HCT116 (cell line): ENCODE data around the gene TLE6.

Experiments used
- CEBPB ChIP-seq: IDR thresholded peaks from 2 replicates; pipeline ENCODE4 v1.6.1; 2012; ENCODE audit warnings: low read depth
- CTCF ChIP-seq, 3 experiments: fragments of 200-600 bp in 1 of 3; sonication (generic) in 1 of 3; IDR thresholded peaks in 2 of 3; conservative IDR thresholded peaks in 1 of 3; 2 replicates each; pipeline ENCODE4 v1.5.1; 2012 to 2017; ENCODE audit warnings: low read depth in 2 of 3, low read length in 2 of 3, antibody characterized with exemption in 1 of 3, borderline replicate concordance in 1 of 3, control low read depth in 1 of 3, mild to moderate bottlenecking in 1 of 3, mixed read lengths in 1 of 3, mixed run types in 1 of 3, moderate library complexity in 1 of 3; ENCODE audit not compliant: insufficient read depth in 1 of 3
- EGR1 ChIP-seq: IDR thresholded peaks from 2 replicates; pipeline ENCODE4 v1.6.1; 2012; ENCODE audit warnings: low read depth
- EZH2 ChIP-seq: fragments of 200-600 bp; sonication (generic); IDR thresholded peaks from 2 replicates; pipeline ENCODE4 v1.6.1; 2017; ENCODE audit warnings: antibody characterized with exemption, mixed run types
- MAX ChIP-seq: IDR thresholded peaks from 2 replicates; pipeline ENCODE4 v1.6.1; 2012
- POLR2A ChIP-seq: IDR thresholded peaks from 2 replicates; pipeline ENCODE4 v1.7.0; 2011; ENCODE audit warnings: borderline replicate concordance; ENCODE audit not compliant: insufficient read depth, insufficient read length; ENCODE audit errors: extremely low read depth
- POLR2AphosphoS5 ChIP-seq: IDR thresholded peaks from 2 replicates; pipeline ENCODE4 v1.6.1; 2011; ENCODE audit warnings: mild to moderate bottlenecking, low read depth, low read length, moderate library complexity

DNA sequence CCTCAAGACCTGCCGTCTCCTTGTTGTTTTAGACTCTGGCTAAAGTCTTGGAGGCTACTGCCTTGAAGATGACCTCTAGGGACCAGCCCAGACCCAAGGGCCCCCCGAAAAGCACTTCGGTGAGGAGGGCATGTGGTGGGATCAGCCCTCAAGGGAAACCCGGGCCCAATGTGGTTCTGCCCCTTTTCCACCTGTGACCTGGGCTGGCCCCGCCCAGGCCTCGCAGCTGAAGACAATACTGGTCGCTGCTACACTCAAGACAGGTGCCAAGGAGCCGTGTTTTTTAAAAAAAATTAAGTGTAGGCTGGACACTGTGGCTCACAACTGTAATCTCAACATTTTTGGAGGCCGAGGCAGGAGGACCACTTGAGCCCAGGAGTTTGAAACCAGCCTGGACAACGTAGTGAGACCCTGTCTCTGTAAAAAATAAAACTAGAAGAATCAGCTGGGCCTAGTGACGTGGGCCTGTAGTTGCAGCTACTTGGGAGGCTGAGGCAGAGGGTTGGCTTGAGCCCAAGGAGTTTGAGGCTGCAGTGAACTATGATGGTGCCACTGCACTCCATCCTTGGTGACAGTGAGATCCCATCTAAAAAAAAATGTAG, 903 bp downstream of the TLE6 start:
- TF ChIP-seq POLR2AphosphoS5 (no peak), MAX (no peak), EGR1 (no peak), EZH2 (no peak), CTCF (IDR thresholded peaks at IDR 0.05 in 2 of 3, conservative IDR thresholded peaks at IDR 0.05 in 1 of 3; ENCODE audit: borderline replicate concordance in 1 of 3, insufficient read depth in 1 of 3, low read depth in 2 of 3, low read length in 2 of 3) (no peak), POLR2A (no peak), CEBPB (no peak)
